CD14-positive monocyte (primary cell): ENCODE results near the gene AKAP9. TPM values are rescaled to one million over a fixed set of nuclear protein-coding genes. Genes with fewer than 3 reads are reported as not detected.
"Not testable (repeated sequence)": the region's sequence is repeated elsewhere in the genome, so short reads cannot be mapped to it uniquely, and the experiment has no call there.

Source experiments
- DNase-seq, 3 donors: peaks; one replicate each; pipeline ENCODE4 v3.0.0-alpha.2; 2011 to 2022
- H2AFZ ChIP-seq: 2 replicates; pipeline ENCODE4 v1.6.0; 2012; ENCODE audit warnings: mild to moderate bottlenecking, low read depth, low read length, inconsistent platforms; ENCODE audit not compliant: insufficient read depth, poor library complexity, severe bottlenecking
- H3K27ac ChIP-seq, 2 donors: 1 replicate in 1 of 2; 2 replicates in 1 of 2; pipeline ENCODE4 v1.5.1; 2012 to 2013; ENCODE audit warnings: low read length in 2 of 2, control low read depth in 1 of 2, inconsistent platforms in 1 of 2, low read depth in 1 of 2, mild to moderate bottlenecking in 1 of 2
- H3K27me3 ChIP-seq, 2 donors: one replicate each; pipeline versions ENCODE4 v1.6.0 to v1.6.1; 2011 to 2013; ENCODE audit warnings: low read length in 2 of 2; ENCODE audit not compliant: control insufficient read depth in 2 of 2, insufficient read depth in 2 of 2
- H3K36me3 ChIP-seq, 2 donors: replicated peaks in 1 of 2; 1 replicate in 1 of 2; 2 replicates in 1 of 2; pipeline versions ENCODE4 v1.5.1 to v1.6.1; 2012 to 2013; ENCODE audit warnings: low read length in 2 of 2, control low read depth in 1 of 2, inconsistent platforms in 1 of 2, mild to moderate bottlenecking in 1 of 2; ENCODE audit not compliant: insufficient read depth in 2 of 2, control insufficient read depth in 1 of 2
- H3K4me1 ChIP-seq, 2 donors: 1 replicate in 1 of 2; 2 replicates in 1 of 2; pipeline versions ENCODE4 v1.5.1 to v1.6.1; 2012 to 2013; ENCODE audit warnings: low read length in 2 of 2, control low read depth in 1 of 2, inconsistent platforms in 1 of 2, mild to moderate bottlenecking in 1 of 2, moderate library complexity in 1 of 2; ENCODE audit not compliant: insufficient read depth in 2 of 2, control insufficient read depth in 1 of 2
- H3K4me2 ChIP-seq: replicated peaks from 2 replicates; pipeline ENCODE3; 2012; ENCODE audit warnings: low read length, moderate library complexity, mild to moderate bottlenecking; ENCODE audit not compliant: poor library complexity, severe bottlenecking; ENCODE audit errors: extremely low read depth
- H3K4me3 ChIP-seq, 3 experiments: fragments of 200-600 bp in 1 of 3; sonication (generic) in 1 of 3; replicated peaks in 1 of 3; 1 replicate in 2 of 3; 2 replicates in 1 of 3; pipeline ENCODE4 v1.5.1; 2011 to 2013; ENCODE audit warnings: low read length in 3 of 3, mild to moderate bottlenecking in 3 of 3, control low read depth in 2 of 3, low read depth in 2 of 3, inconsistent platforms in 1 of 3, moderate library complexity in 1 of 3
- H3K79me2 ChIP-seq: 2 replicates; pipeline ENCODE4 v1.6.0; 2012; ENCODE audit warnings: mild to moderate bottlenecking, control low read depth, inconsistent platforms, low read length, moderate library complexity; ENCODE audit not compliant: insufficient read depth
- H3K9ac ChIP-seq: 2 replicates; pipeline ENCODE4 v1.6.0; 2017; ENCODE audit warnings: low read length, mild to moderate bottlenecking; ENCODE audit not compliant: insufficient read depth, poor library complexity, severe bottlenecking
- H3K9me3 ChIP-seq, 2 donors: replicated peaks in 1 of 2; 1 replicate in 1 of 2; 2 replicates in 1 of 2; pipeline versions ENCODE4 v1.5.1 to v1.6.1; 2012 to 2013; ENCODE audit warnings: low read length in 2 of 2, control low read depth in 1 of 2; ENCODE audit not compliant: control insufficient read depth in 1 of 2, insufficient read depth in 1 of 2
- H4K20me1 ChIP-seq: 2 replicates; pipeline ENCODE4 v1.6.0; 2012; ENCODE audit warnings: mild to moderate bottlenecking, low read length, control low read depth, moderate library complexity; ENCODE audit not compliant: insufficient read depth
- H3K27ac Mint-ChIP-seq, 7 donors: one replicate each; pipeline ENCODE4 v1.8.0; 2020; ENCODE audit warnings: mild to moderate bottlenecking in 7 of 7, mixed read lengths in 7 of 7, moderate library complexity in 6 of 7, inconsistent platforms in 2 of 7
- H3K27me3 Mint-ChIP-seq, 3 donors: one replicate each; pipeline ENCODE4 v1.8.0; 2021 to 2022; ENCODE audit warnings: low read depth in 3 of 3, mild to moderate bottlenecking in 3 of 3, mixed read lengths in 3 of 3, moderate library complexity in 3 of 3, inconsistent platforms in 1 of 3
- H3K36me3 Mint-ChIP-seq, 2 donors: one replicate each; pipeline ENCODE4 v1.8.0; 2020; ENCODE audit warnings: mixed read lengths in 2 of 2, inconsistent platforms in 1 of 2, mild to moderate bottlenecking in 1 of 2
- H3K4me1 Mint-ChIP-seq: one replicate; pipeline ENCODE4 v1.8.0; 2020; ENCODE audit warnings: mild to moderate bottlenecking, mixed read lengths
- H3K4me3 Mint-ChIP-seq, 2 donors: one replicate each; pipeline ENCODE4 v1.8.0; 2020; ENCODE audit warnings: mild to moderate bottlenecking in 2 of 2, mixed read lengths in 2 of 2, moderate library complexity in 1 of 2
- H3K9me3 Mint-ChIP-seq, 7 donors: one replicate each; pipeline ENCODE4 v1.8.0; 2020 to 2022; ENCODE audit warnings: mixed read lengths in 7 of 7, mild to moderate bottlenecking in 6 of 7, moderate library complexity in 6 of 7, inconsistent platforms in 2 of 7
- CTCF ChIP-seq: fragments of 200-600 bp; IDR thresholded peaks from one replicate; pipeline ENCODE4 v1.8.0; 2022; ENCODE audit warnings: antibody characterized with exemption, mild to moderate bottlenecking
- WGBS: methylation state at CpG from one replicate; pipeline ENCODE4 v1.1.5; 2013; ENCODE audit warnings: missing lambda C conversion rate; ENCODE audit not compliant: insufficient coverage; 5-methylcytosine and 5-hydroxymethylcytosine counted together
- intact Hi-C, 2 donors: fragments of 100-400 bp; cut with micrococcal nuclease; formaldehyde crosslinking; loops; one replicate each; pipeline versions ENCODE4 v1.15.0 to v1.15.1; 2023
- polyA plus RNA-seq, 3 donors: library from polyadenylated mRNA; depleted of rRNA in 1 of 3; unstranded in 2 of 3; stranded (reverse) in 1 of 3; fragments of 300-500 nt in 2 of 3; fragments of >200 nt in 1 of 3; fragmentation: Illumina TruSeq in 2 of 3; gene quantifications; 1 replicate in 2 of 3; 2 replicates in 1 of 3; pipeline ENCODE4 v1.2.3, GENCODE V29; 2012 to 2021

Gene AKAP9
- polyA plus RNA-seq, 3 donors: 1.5 to 23.3 (median 7.3) TPM

DNA sequence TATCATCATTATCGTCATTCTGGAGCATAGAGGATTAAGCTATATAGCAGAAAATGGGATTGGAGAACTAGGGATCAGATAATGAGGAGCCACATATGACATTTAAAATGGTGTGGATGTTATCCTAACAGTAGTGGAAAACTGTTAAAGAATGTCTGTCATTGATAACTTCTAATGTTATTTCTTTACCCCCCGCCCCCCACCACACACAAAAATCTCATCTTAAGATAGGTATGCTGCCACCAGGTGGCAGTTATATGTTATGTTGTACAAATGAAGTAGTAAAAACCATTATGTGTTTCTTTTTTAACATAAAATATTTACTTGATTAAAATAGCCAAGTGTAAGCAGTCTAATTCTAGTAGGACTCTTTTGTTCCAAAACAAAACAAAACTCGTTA is 13.0 kb downstream of the AKAP9 start:
- H3K4me3 Mint-ChIP-seq: no peak overlapping the region
- H3K9me3 Mint-ChIP-seq: peaks cover 0 to 4% (median 0%) of the 10 kb centered on the region in 7 donors
- intact Hi-C loops: no loop called here
- H3K36me3 Mint-ChIP-seq: peaks cover 12 to 24% of the 10 kb centered on the region in 2 donors
- H3K9ac ChIP-seq: no peak overlapping the region
- H2AFZ ChIP-seq: no peak overlapping the region
- H3K27ac Mint-ChIP-seq: no peak overlapping the region
- H3K27me3 Mint-ChIP-seq: peaks cover 0 to 3% (median 0%) of the 10 kb centered on the region in 3 donors
- TF ChIP-seq CTCF: peak; percentile 19
- no peaks in the 10 kb centered on the region for H3K4me1 ChIP-seq
- H3K4me3 ChIP-seq: no peak overlapping the region
- H3K79me2 ChIP-seq: peaks cover 90% of the 10 kb centered on the region
- no peak overlapping the region for H3K4me2 ChIP-seq
- no peaks in the 10 kb centered on the region for H3K9me3 ChIP-seq
- H3K27ac ChIP-seq: no peak overlapping the region
- H3K4me1 Mint-ChIP-seq: peaks cover 11% of the 10 kb centered on the region
- no peaks in the 10 kb centered on the region for H3K27me3 ChIP-seq
- H3K36me3 ChIP-seq: peaks cover 2 to 4% of the 10 kb centered on the region in 2 donors
- no peak for DNase-seq
- WGBS: 83% methylated on average over 1 of the region's 3 CpGs
- H4K20me1 ChIP-seq: peaks cover 49% of the 10 kb centered on the region

DNA sequence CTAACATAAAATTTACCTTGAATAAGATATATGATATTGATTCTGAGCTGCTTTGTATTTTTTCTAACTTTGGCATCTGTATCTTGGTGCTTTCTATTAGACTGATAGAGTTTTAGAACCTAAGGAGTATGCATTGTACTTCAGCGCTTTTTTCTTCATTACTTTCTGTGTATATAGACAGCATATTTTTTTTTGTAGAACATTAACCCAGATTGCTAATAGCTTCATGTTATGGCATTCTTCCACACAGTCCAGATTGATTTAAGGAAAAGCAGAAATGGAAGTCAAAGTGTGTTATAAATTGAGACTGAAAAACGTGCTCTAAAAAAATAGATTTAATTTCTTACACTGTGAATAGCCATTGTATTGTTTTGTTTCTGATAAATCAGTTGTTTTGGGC is 15.8 kb downstream of the AKAP9 start:
- Histone ChIP-seq H4K20me1 (peaks cover 58% of the 10 kb centered on the region), H3K79me2 (peaks cover 87% of the 10 kb centered on the region)
- H3K4me3 ChIP-seq, DNase-seq, H3K27me3 ChIP-seq, H3K9me3 ChIP-seq, intact Hi-C loops, H3K4me1 ChIP-seq, H3K27ac Mint-ChIP-seq, H3K9ac ChIP-seq, H3K27me3 Mint-ChIP-seq, H3K36me3 ChIP-seq, H2AFZ ChIP-seq, H3K4me2 ChIP-seq, H3K4me3 Mint-ChIP-seq, H3K27ac ChIP-seq, H3K9me3 Mint-ChIP-seq: not testable (repeated sequence)
- WGBS: no CpG with 5 or more reads among the region's 2 CpGs
- Mint-ChIP-seq H3K4me1 (peaks cover 11% of the 10 kb centered on the region), H3K36me3 (peaks cover 8 to 17% of the 10 kb centered on the region in 2 donors)
